ENCODE measurements around the gene ZNF469. TPM values are rescaled to one million over a fixed set of nuclear protein-coding genes. Genes with fewer than 3 reads are reported as not detected.

The ZNF469 gene
- total RNA-seq, 4 donors from 2014 or later, result 0.03 to 0.16 (median 0.07) TPM

- intact Hi-C loops (cut with DNase I; ENCODE audit: low total_unique reads) (no loop called here), in situ Hi-C loops (cut with MboI; ENCODE audit: low sequenced_read_pairs in 4 of 4) (no loop called here)
- Histone ChIP-seq H3K9me3 (no peaks in the 10 kb centered on the region), H3K27me3 (no peaks in the 10 kb centered on the region), H3K27ac (no peak overlapping the region), H3K36me3 (no peaks in the 10 kb centered on the region), H3K4me3 (no peak overlapping the region), H3K4me1 (no peaks in the 10 kb centered on the region)
- TF ChIP-seq, protein P1, sequence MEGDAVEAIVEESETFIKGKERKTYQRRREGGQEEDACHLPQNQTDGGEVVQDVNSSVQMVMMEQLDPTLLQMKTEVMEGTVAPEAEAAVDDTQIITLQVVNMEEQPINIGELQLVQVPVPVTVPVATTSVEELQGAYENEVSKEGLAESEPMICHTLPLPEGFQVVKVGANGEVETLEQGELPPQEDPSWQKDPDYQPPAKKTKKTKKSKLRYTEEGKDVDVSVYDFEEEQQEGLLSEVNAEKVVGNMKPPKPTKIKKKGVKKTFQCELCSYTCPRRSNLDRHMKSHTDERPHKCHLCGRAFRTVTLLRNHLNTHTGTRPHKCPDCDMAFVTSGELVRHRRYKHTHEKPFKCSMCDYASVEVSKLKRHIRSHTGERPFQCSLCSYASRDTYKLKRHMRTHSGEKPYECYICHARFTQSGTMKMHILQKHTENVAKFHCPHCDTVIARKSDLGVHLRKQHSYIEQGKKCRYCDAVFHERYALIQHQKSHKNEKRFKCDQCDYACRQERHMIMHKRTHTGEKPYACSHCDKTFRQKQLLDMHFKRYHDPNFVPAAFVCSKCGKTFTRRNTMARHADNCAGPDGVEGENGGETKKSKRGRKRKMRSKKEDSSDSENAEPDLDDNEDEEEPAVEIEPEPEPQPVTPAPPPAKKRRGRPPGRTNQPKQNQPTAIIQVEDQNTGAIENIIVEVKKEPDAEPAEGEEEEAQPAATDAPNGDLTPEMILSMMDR (IDR thresholded peaks at IDR 0.05 in 4 of 5, conservative IDR thresholded peaks at IDR 0.05 in 1 of 5), result no peak
- no peak for TF ChIP-seq POLR2A (IDR thresholded peaks at IDR 0.05)
- DNase-seq (no peak), ATAC-seq (no peak)
These were observed 38.2 kb upstream of the ZNF469 start for GRCh38 chr16:88344411-88345030.

DNA sequence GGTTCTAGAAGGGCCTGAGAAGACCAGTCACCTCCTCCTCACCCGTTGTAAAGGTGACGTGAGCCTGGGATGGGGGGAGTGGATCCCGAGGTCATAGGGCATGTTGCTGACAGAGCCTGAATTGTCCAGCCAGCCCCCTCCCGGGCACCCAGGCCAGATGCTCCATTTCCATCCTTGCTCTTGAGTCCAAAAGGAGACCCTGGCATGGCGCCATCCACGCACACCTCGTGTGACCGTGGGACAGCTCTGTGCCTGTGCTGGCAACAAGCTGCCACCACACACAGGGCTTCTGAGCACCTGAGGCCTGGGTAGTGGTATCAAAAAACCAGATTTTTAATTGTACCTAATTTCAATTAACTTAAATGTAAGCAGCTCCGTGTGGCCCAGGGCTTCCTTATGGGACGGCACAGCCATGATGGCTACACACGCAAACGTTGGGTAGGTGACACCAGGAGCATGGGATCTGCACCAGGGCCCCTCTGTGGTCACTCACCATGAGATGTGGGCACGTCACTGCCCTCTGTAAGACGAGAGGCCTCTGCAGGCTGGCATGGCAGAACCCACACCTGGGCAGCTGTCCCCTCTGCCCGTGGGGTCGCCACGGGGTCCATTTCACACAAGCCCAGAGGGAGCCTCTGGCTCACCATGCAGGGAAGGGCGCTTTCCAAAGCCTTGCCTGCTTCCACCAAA, 37.6 kb upstream of the ZNF469 start:
- H3K27ac ChIP-seq, result no peak overlapping the region
- ATAC-seq (no peak), DNase-seq (no peak)
- H3K4me3 ChIP-seq, result no peak overlapping the region
- H3K9me3 ChIP-seq, result no peaks in the 10 kb centered on the region
- no peaks in the 10 kb centered on the region for H3K27me3 ChIP-seq
- no peaks in the 10 kb centered on the region for H3K4me1 ChIP-seq
- TF ChIP-seq, protein P1 (IDR thresholded peaks at IDR 0.05 in 4 of 5, conservative IDR thresholded peaks at IDR 0.05 in 1 of 5), result no peak
- no peaks in the 10 kb centered on the region for H3K36me3 ChIP-seq
- in situ Hi-C loops (cut with MboI; ENCODE audit: low sequenced_read_pairs in 4 of 4), result no loop called here
- intact Hi-C loops (cut with DNase I; ENCODE audit: low total_unique reads), result no loop called here

GRCh38 chr16:88345721-88346560, 36.8 kb upstream of the ZNF469 start:
- no peaks in the 10 kb centered on the region for H3K27me3 ChIP-seq
- no peaks in the 10 kb centered on the region for H3K36me3 ChIP-seq
- H3K9me3 ChIP-seq, result no peaks in the 10 kb centered on the region
- in situ Hi-C loops (cut with MboI; ENCODE audit: low sequenced_read_pairs in 4 of 4) (no loop called here), intact Hi-C loops (cut with DNase I; ENCODE audit: low total_unique reads) (no loop called here)
- H3K4me1 ChIP-seq, result no peaks in the 10 kb centered on the region
- H3K4me3 ChIP-seq, result no peak overlapping the region
- no peak for TF ChIP-seq POLR2A (IDR thresholded peaks at IDR 0.05)
- TF ChIP-seq, protein P1 (IDR thresholded peaks at IDR 0.05 in 4 of 5, conservative IDR thresholded peaks at IDR 0.05 in 1 of 5), result no peak
- DNase-seq (no peak), ATAC-seq (no peak)
- no peak overlapping the region for H3K27ac ChIP-seq

DNA sequence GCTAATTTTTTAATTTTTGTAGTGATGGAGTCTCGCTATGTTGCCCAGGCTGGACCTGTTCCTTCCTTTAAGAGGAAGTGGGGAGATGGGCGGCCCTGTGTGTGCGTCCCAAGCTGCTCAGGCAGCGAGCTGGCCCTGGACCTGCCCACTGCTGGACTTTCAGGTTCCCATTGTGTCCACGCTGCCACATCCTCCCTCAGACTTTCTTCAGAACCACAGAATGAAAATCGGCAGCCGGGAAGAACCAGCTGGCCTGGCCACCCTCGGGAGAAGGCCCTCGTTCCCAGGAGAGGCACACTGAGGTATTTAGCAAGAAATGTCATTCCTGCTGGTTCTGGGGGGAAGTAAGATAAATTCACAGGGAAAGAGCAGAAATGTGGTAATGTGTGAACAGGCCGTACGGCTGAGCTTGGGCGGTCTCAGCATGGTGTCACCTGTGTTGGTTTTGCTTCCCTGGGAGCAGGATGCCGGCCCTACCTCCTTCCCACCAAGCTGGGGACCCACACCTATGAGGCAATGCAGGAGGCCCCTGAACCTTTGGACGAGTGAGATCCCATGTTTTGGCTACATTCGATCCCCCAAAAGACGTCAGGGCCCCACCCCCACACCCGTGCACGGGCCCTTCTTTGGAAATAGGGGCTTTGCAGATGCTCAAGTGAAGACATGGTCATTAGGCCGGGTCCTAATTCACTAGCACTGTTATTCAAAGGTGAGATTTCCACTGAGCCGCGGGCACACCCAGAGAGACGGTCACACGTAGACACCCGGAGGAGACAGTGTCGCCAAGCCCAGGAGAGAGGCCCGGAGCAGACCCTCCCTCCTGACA, 35.9 kb upstream of the ZNF469 start:
- intact Hi-C loops (cut with DNase I; ENCODE audit: low total_unique reads), result no loop called here
- no peak for ATAC-seq
- H3K27me3 ChIP-seq, result no peaks in the 10 kb centered on the region

More for the DNA sequence above, 35.9 kb upstream of the ZNF469 start:
- Histone ChIP-seq H3K27ac (no peak overlapping the region), H3K4me3 (no peak overlapping the region), H3K36me3 (no peaks in the 10 kb centered on the region), H3K4me1 (no peaks in the 10 kb centered on the region), H3K9me3 (no peaks in the 10 kb centered on the region)
- DNase-seq, result no peak
- TF ChIP-seq POLR2A (IDR thresholded peaks at IDR 0.05), result no peak
- in situ Hi-C loops (cut with MboI; ENCODE audit: low sequenced_read_pairs in 4 of 4), result no loop called here
